ENCODE measurements around the gene SBK3. TPM values are rescaled to one million over a fixed set of nuclear protein-coding genes. Genes with fewer than 3 reads are reported as not detected.
"Not testable (repeated sequence)": the region's sequence is repeated elsewhere in the genome, so short reads cannot be mapped to it uniquely, and the experiment has no call there.

The SBK3 gene
- total RNA-seq, 1 donor from 2014 or later = 1.5 TPM

DNA sequence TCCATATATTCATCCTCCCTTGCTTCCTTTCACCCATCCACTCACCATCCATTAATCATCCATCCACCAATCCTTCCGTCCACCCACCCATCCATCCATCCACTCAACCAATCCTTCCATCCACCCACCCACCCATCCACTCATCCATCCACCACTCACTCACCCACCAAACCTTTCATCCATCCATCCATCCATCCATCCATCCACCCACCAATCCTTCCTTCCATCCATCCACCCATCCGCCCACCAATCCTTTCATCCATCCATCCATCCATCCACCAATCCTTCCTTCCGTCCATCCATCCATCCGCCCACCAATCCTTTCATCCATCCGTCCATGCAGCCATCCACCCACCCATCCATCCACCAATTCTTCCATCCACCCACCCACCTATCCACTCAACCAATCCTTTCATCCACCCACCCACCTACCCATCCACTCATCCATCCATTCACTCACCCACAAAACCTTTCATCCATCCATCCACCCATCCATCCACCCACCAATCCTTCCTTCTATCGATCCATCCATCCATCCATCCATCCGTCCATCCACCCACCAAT, 3.0 kb downstream of the SBK3 start:
- DNase-seq (ENCODE audit: extremely low read depth, low read depth, low spot score) = no peak

DNA sequence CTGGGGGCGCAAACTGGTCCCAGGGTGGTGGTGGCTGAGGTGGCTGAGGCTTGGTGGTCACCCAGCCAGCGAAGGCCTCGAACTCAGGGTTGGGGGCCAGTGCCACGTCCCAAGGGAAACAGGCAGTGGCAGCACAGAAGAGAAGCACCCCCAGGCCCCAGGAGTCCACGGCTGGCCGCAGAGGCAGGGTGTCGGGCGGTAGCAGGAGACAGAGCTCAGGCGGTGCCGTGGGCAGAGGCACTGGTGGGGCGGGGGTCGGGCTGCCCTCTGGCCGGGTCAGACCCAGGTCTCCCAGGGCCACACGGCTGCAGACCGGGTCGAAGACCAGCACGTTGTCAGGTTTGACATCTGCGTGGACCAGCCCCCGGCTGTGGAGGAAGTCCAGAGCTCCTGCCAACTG, 4.3 kb downstream of the SBK3 start:
- no peak for DNase-seq (ENCODE audit: extremely low read depth, low read depth, low spot score)

GRCh38 chr19:55540619-55541018, 4.7 kb downstream of the SBK3 start:
- DNase-seq (ENCODE audit: extremely low read depth, low read depth, low spot score) = no peak

DNA sequence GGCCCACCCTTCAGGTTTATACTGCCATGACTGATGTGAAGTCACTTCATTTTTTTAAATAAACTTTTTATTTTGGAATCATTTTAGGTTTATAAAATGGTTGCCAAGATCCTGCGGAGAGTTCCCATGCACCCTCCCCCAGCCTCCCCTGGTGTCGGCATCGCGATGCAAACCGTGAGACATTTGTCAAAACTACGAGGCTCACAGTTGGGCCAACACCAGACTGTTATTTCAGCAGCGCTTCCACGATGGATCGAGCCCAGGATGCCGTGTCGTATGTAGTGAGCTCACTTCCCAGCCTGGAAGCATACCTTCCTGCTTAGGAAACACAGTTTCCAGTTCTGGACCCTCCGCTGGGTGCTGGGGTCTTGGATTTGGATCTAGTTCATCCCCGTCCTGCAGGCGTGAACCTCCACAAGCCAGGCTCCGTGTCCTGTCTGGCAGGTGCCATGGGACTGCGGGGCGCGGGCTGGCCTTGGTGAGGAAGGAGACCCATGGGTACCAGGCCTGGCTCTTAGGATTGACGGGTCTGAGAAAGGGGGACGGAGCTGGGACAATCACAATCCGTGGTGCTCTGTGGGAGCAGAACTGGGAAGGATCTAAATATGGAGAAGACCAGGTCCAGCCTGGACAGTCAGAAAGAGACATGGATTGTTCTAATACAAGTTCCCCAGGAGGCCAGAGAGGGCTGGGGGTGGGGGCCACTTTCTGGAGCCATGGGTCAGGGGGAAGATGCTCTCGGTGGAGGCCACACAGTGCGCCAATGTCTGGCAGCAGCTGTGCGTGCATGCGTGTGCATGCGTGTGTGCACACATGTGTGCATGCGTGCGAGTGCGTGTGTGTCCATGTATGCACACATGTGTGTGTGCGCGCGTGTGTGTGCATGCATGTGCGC, 6.0 kb downstream of the SBK3 start:
- DNase-seq (ENCODE audit: extremely low read depth, low read depth, low spot score) = no peak

DNA sequence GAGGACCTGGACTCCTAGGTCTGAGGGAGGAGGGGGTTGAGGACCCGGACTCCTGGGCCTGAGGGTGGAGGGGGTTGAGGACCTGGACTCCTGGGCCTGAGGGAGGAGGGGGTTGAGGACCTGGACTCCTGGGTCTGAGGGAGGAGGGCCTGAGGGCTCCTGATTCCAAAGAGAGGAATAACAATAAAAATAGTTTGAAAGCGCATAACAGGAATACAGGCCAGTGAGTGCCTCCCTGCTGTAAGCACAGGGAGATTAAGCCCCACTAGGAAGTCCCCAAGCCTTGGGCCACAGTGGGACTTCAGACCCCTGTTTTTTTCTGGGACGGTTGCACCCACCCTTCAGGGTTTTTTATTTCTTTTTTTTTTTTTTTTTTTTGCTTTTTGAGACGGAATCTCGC, 7.2 kb downstream of the SBK3 start:
- DNase-seq (ENCODE audit: extremely low read depth, low read depth, low spot score) = no peak

- DNase-seq (ENCODE audit: extremely low read depth, low read depth, low spot score) = no peak
Observed at GRCh38 chr19:55537741-55538111, 7.6 kb downstream of the SBK3 start.

- no peak for DNase-seq (ENCODE audit: extremely low read depth, low read depth, low spot score)
Observed at GRCh38 chr19:55536951-55537740, 8.2 kb downstream of the SBK3 start, which contains the start of gene SBK2. Gene SBK2 (minus strand): TSS chr19:55537133. CDS start chr19:55536294, 839 bp downstream.

DNA sequence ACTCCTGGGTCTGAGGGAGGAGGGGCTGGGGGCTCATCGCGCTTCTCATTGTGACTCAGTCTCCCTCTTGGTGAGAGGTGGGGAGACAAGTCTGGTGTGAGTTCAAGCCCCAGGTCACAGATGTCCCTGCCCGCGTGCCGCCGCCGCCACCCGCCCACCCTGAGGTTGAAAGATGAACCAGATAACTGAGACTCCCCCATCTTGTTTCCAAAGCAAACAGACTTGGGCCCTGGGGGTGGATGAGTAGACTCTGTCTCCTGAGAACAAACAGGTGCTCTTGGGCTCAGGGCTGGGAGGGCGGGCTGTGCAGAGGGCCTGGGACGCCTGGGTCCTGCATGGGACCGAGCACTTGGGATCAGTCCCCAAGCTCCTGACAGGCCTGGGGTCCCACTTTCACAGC, 9.0 kb downstream of the SBK3 start:
- DNase-seq (ENCODE audit: extremely low read depth, low read depth, low spot score) = no peak

- no peak for DNase-seq (ENCODE audit: extremely low read depth, low read depth, low spot score)
Observed at GRCh38 chr19:55535965-55536350, 9.4 kb downstream of the SBK3 start.

- DNase-seq (ENCODE audit: extremely low read depth, low read depth, low spot score) = no peak
Observed at GRCh38 chr19:55535173-55535964, 10.0 kb downstream of the SBK3 start.

GRCh38 chr19:55534280-55534679, 11.1 kb downstream of the SBK3 start:
- not testable (repeated sequence) for DNase-seq (ENCODE audit: extremely low read depth, low read depth, low spot score)

DNA sequence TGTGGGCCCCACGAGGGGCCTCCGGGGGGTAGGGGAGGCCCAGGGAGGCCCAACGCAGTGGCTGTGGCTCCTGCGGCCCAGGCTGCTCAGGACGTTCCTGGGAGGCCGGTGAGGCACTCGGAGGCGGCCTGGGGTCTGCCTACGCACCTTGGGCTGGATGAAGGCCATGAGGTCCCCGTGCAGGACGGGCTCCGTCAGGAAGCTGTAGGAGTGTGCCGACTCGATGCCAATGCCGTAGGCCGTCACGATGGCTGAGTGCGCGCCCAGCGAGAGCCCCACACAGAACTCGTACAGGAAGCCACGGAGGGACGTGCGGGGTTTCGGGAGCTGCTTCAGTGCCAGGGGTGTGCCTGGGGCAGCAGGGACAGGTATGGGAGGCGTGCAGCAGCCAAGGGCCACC, 14.3 kb downstream of the SBK3 start:
- no peak for DNase-seq (ENCODE audit: extremely low read depth, low read depth, low spot score)

DNA sequence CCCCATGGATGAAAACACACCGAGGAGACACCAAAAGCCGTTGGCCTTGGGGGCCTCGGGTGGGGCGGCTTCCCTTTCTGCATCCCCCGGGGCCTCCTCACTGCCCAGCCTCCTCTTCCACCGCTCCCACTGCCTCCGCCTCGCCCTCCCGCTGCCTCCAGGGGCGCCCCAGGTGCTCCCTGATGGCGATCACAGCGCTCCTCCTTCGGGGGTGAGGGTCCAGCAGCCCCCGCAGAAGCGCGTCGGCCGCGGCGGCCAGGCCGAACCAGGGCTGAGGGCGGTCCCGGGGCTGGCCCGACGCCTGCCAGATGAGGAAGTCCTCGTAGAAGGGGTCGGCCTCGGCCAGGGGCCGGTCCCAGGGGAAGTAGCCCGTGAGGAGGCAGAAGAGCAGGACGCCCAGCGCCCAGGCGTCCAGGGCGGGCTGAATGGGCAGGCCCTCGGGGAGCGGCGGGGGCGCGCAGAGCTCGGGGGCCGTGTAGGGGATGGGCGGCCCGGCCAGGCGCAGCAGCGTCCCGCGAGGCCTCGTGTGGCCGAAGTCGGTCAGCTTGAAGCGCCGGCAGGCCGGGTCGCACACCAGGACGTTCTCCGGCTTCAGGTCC, 15.6 kb downstream of the SBK3 start:
- no peak for DNase-seq (ENCODE audit: extremely low read depth, low read depth, low spot score)

DNA sequence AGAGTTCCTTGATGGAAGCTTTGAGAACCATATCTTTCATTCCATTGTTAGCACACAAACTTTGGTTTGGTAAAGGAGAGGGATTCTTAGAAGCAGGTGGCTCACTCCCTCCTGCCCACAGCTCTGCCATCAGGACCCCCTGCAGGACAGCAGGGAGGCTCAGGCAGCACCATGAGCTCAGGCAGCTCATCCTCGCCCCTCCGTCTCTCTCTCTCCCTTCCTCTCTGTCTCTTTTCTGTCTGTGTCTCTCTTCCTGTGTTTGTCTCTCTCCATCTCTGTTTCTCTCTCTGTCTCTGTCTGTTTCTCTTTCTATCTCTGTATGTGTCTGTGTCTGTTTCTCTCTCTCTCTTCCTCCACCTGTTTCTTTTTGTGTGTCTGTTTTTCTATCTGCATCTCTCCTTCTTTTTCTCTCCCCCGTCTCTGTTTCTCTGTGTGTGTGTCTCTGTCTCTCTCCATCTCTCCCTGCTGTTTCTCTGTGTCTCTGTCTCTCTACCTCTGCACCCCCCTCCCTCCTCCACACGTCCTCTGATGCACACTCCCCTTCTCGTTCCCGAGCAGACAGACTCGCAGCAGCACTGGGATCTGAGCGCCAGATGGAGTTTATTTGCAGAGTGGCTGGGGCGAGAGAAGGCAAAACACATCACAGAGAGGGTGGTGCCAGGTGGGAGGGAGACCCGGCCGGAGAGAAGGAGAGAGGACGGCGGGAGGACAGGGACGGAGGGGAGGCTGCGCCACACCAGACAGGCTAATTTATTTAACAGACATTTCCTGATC, 17.1 kb downstream of the SBK3 start:
- no peak for DNase-seq (ENCODE audit: extremely low read depth, low read depth, low spot score)

GRCh38 chr19:55527197-55528029, 17.9 kb downstream of the SBK3 start:
- no peak for DNase-seq (ENCODE audit: extremely low read depth, low read depth, low spot score)

DNA sequence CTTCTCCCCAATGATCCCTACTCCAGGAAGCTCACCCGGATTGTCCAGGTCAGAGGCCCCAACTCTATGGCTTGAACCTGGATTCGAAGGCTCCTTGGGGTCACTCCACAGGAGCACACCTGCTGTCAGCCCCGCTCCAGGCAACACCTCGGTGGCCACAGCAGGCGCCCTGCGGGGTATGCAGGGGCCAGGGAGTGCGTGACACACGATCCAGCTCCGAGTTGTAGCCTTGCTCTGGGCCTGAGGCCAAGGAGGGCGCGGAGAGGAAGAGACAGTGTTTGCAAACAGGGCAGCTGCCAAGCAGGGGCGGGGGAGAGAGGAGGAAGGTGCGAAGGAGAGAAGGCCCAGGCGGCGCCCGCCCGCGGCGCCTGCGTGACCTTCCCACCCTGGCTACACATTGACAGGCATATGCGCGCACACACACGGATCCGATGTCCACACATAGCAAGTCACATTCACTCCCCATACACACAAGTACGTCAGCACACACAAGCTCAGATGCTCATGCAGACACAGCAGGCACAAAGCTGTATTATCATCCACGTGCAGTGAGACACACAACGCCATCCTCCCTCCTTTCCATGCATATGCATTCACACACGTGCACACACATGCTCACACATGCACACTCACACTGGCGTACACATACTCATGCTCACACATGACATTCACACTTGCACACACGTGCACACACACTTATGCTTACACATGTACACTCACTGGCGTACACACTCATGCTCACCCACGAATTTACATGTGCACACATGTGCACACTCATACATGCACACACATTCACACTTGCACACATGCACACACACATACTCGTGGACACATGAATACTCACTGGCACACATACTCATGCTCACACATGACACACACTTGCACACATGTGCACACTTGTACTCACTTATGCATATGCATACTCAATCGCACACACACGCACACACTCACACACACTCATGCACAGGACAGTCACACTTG, 18.8 kb downstream of the SBK3 start:
- DNase-seq (ENCODE audit: extremely low read depth, low read depth, low spot score) = no peak

GRCh38 chr19:55525289-55526101, 19.8 kb downstream of the SBK3 start:
- DNase-seq (ENCODE audit: extremely low read depth, low read depth, low spot score) = no peak

Measured in glomerular endothelial cell (primary cell).